ENCODE data around the gene RIN2. TPM values are rescaled to one million over a fixed set of nuclear protein-coding genes. Genes with fewer than 3 reads are reported as not detected.

RIN2 gene
- total RNA-seq, 1 experiment from 2014 or later = 46.2 TPM

GRCh38 chr20:19782669-19783068 lies 24.6 kb downstream of the RIN2 start:
- BruUV-seq (replicated peaks) = no TSS peak
- no peaks in the 10 kb centered on the region for H3K79me2 ChIP-seq (ENCODE audit: low read depth)
- POLR2A ChIA-PET (ENCODE audit: unreplicated experiment) = interaction anchor here (0.7 kb wide), 1 partner anchor 16 kb away, joined by 3 read pairs; no protein-coding TSS in a partner anchor
- intact Hi-C loops (cut with micrococcal nuclease; ENCODE audit: unreplicated experiment) = no loop called here
- H3K9me3 ChIP-seq (ENCODE audit: insufficient read depth, low read depth) = peaks cover 1% of the 10 kb centered on the region; the same call in 1 of the 2 replicates
- no peak overlapping the region for H2AFZ ChIP-seq
- DNase-seq = no peak
- no peak overlapping the region for H3K4me3 ChIP-seq
- no peaks in the 10 kb centered on the region for H3K9me2 ChIP-seq (ENCODE audit: insufficient read depth)
- H3K36me3 ChIP-seq (ENCODE audit: low read depth) = no peaks in the 10 kb centered on the region
- TF ChIP-seq CTCF (conservative IDR thresholded peaks at IDR 0.05) (no peak), EZH2 (IDR thresholded peaks at IDR 0.05; ENCODE audit: low read depth) (no peak)
- no peaks in the 10 kb centered on the region for H4K20me1 ChIP-seq (ENCODE audit: insufficient read depth)
- H3F3A ChIP-seq (ENCODE audit: insufficient read depth, low read depth) = peaks cover 39% of the 10 kb centered on the region
- H3K27me3 ChIP-seq (ENCODE audit: insufficient read depth, low read depth) = no peaks in the 10 kb centered on the region
- no peak overlapping the region for H3K4me2 ChIP-seq
- H3K4me1 ChIP-seq (replicated peaks; ENCODE audit: insufficient read depth) = peaks cover 44% of the 10 kb centered on the region
- CTCF ChIA-PET = interaction anchor here (0.6 kb wide), 1 partner anchor 104 kb away, joined by 17 read pairs; no protein-coding TSS in a partner anchor
- peak overlapping the region; percentile 91; the same call in 1 of the 2 replicates for H3K27ac ChIP-seq

GRCh38 chr20:19783966-19784401 lies 25.9 kb downstream of the RIN2 start:
- H3K36me3 ChIP-seq (ENCODE audit: low read depth) = peaks cover 4% of the 10 kb centered on the region; the same call in 1 of the 2 replicates
- H3K4me1 ChIP-seq (replicated peaks; ENCODE audit: insufficient read depth) = peaks cover 44% of the 10 kb centered on the region
- no TSS peak for BruUV-seq (replicated peaks)
- peaks cover 39% of the 10 kb centered on the region for H3F3A ChIP-seq (ENCODE audit: insufficient read depth, low read depth)
- no peaks in the 10 kb centered on the region for H3K27me3 ChIP-seq (ENCODE audit: insufficient read depth, low read depth)
- no peak for TF ChIP-seq EZH2 (IDR thresholded peaks at IDR 0.05; ENCODE audit: low read depth)
- no peak for TF ChIP-seq CTCF (conservative IDR thresholded peaks at IDR 0.05)
- H3K4me3 ChIP-seq = no peak overlapping the region
- DNase-seq = peak; percentile 91 to 97
- no peaks in the 10 kb centered on the region for H4K20me1 ChIP-seq (ENCODE audit: insufficient read depth)
- peak overlapping the region; percentile 79 for H3K4me2 ChIP-seq
- ChIA-PET POLR2A (ENCODE audit: unreplicated experiment) (interaction anchor here (0.6 to 0.9 kb wide), 5 partner anchors 24 to 231 kb away, joined by 3 to 20 read pairs (median 8); no protein-coding TSS in a partner anchor), CTCF (interaction anchor here (1.4 kb wide), 1 partner anchor 91 kb away, joined by 3 read pairs; no protein-coding TSS in a partner anchor)
- intact Hi-C loops (cut with micrococcal nuclease; ENCODE audit: unreplicated experiment) = loop anchor here (1.0 kb wide), 7 partner anchors 17 to 233 kb away; partner anchors contain the start of gene NAA20
- no peaks in the 10 kb centered on the region for H3K9me2 ChIP-seq (ENCODE audit: insufficient read depth)
- H2AFZ ChIP-seq = no peak overlapping the region
- no peaks in the 10 kb centered on the region for H3K79me2 ChIP-seq (ENCODE audit: low read depth)
- H3K9me3 ChIP-seq (ENCODE audit: insufficient read depth, low read depth) = peaks cover 7% of the 10 kb centered on the region; the same call in 1 of the 2 replicates
- H3K27ac ChIP-seq = peak overlapping the region; percentile 91

GRCh38 chr20:19784511-19785172 lies 26.6 kb downstream of the RIN2 start:
- intact Hi-C loops (cut with micrococcal nuclease; ENCODE audit: unreplicated experiment) = loop anchor here (1.0 kb wide), 9 partner anchors 17 to 233 kb away; partner anchors contain the start of gene NAA20
- CTCF ChIA-PET = interaction anchor here (0.9 to 1.4 kb wide), 3 partner anchors 17 to 150 kb away, joined by 3 to 4 read pairs (median 3); no protein-coding TSS in a partner anchor
- no TSS peak for BruUV-seq (replicated peaks)

More at GRCh38 chr20:19784511-19785172, 26.6 kb downstream of the RIN2 start:
- Histone ChIP-seq H3K27me3 (ENCODE audit: insufficient read depth, low read depth) (no peaks in the 10 kb centered on the region), H3K4me1 (replicated peaks; ENCODE audit: insufficient read depth) (peaks cover 44% of the 10 kb centered on the region), H3K9me3 (ENCODE audit: insufficient read depth, low read depth) (peaks cover 7% of the 10 kb centered on the region; the same call in 1 of the 2 replicates), H3K4me2 (peak overlapping the region; percentile 79), H2AFZ (peak overlapping the region; percentile 46; the same call in 1 of the 2 replicates), H3F3A (ENCODE audit: insufficient read depth, low read depth) (peaks cover 39% of the 10 kb centered on the region), H3K27ac (peak overlapping the region; percentile 91), H3K4me3 (peak overlapping the region; percentile 29; the same call in 1 of the 2 replicates), H3K9me2 (ENCODE audit: insufficient read depth) (no peaks in the 10 kb centered on the region), H4K20me1 (ENCODE audit: insufficient read depth) (no peaks in the 10 kb centered on the region), H3K36me3 (ENCODE audit: low read depth) (peaks cover 4% of the 10 kb centered on the region; the same call in 1 of the 2 replicates), H3K79me2 (ENCODE audit: low read depth) (no peaks in the 10 kb centered on the region)
- DNase-seq = peak; percentile 90 to 92
- no peak for TF ChIP-seq EZH2 (IDR thresholded peaks at IDR 0.05; ENCODE audit: low read depth)
- TF ChIP-seq CTCF (conservative IDR thresholded peaks at IDR 0.05) = peak; percentile 93
- POLR2A ChIA-PET (ENCODE audit: unreplicated experiment) = interaction anchor here (0.6 to 0.9 kb wide), 5 partner anchors 27 to 260 kb away, joined by 3 to 20 read pairs (median 8); no protein-coding TSS in a partner anchor
